ENCODE results near the gene STK39.

DNA sequence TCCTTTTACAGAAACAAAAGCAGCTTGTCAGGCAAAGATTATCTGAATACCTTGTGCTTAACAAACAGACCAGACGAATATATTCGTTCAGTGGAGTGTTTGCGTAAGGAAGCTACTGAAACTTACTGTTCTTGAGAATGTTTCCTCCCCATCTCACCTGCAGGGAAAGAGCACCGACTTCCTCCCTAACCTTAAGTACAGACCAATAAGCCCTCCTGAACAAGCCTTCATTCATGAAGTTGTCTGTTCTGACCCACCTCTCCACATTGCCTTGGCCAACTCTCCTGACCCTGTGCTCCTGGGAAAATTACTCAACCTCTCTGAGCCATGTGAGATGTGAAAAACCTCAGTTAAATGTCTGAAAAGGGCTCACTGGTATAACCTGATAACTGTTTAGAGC is 35.2 kb downstream of the STK39 start:
- TF ChIP-seq GATA2 (IDR thresholded peaks at IDR 0.05; ENCODE audit: low read depth, low read length) (no peak), GATA3 (IDR thresholded peaks at IDR 0.05; ENCODE audit: low read depth, low read length) (no peak)

All from SH-SY5Y (cell line).